Transverse colon (tissue), 4 donors: ENCODE results near the gene PRDM5.

ENCODE experiments used
- EP300 ChIP-seq: sonication (generic); formaldehyde crosslinking; IDR thresholded peaks from one replicate; pipeline ENCODE4 v1.6.1; 2017; ENCODE audit warnings: antibody characterized with exemption, low read depth
- POLR2A ChIP-seq: fragments of 450-650 bp; IDR thresholded peaks from one replicate; pipeline ENCODE4 v1.6.1; 2016; ENCODE audit warnings: antibody characterized with exemption, mild to moderate bottlenecking, moderate library complexity
- POLR2AphosphoS5 ChIP-seq, 3 donors: sonication (generic); formaldehyde crosslinking; IDR thresholded peaks; one replicate each; pipeline ENCODE4 v1.6.1; 2016; ENCODE audit warnings: antibody characterized with exemption in 3 of 3
- TF ChIP-seq, protein P1 (sequence below), 5 experiments: fragments of 200-600 bp in 3 of 5; fragments of 450-650 bp in 2 of 5; sonication (generic) in 3 of 5; IDR thresholded peaks; 1 replicate in 2 of 5; 2 replicates in 3 of 5; pipeline ENCODE4 v1.5.1; 2016 to 2017; ENCODE audit warnings: antibody characterized with exemption in 5 of 5, inconsistent platforms in 3 of 5, mild to moderate bottlenecking in 2 of 5, moderate library complexity in 1 of 5

DNA sequence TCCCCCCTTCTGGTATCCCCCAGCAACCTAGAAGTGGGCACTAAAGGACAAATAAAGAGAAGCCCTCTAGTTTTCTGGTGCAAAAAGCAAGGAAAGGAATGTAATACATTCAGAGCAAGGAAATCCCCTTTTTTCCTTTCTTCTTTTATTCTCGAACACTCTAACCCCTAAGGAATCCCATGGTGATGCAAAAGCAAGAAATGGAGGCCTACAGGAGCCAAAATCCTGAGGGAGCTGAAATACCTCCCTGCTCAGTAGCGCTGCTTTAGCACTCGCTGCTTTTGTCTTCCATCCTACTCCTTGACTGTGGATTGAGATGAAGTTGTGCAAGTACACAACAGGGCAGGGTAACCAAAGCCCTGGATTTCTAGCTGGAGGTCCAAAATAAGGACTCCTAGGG, 251.0 kb downstream of the PRDM5 start:
- TF ChIP-seq, protein P1, sequence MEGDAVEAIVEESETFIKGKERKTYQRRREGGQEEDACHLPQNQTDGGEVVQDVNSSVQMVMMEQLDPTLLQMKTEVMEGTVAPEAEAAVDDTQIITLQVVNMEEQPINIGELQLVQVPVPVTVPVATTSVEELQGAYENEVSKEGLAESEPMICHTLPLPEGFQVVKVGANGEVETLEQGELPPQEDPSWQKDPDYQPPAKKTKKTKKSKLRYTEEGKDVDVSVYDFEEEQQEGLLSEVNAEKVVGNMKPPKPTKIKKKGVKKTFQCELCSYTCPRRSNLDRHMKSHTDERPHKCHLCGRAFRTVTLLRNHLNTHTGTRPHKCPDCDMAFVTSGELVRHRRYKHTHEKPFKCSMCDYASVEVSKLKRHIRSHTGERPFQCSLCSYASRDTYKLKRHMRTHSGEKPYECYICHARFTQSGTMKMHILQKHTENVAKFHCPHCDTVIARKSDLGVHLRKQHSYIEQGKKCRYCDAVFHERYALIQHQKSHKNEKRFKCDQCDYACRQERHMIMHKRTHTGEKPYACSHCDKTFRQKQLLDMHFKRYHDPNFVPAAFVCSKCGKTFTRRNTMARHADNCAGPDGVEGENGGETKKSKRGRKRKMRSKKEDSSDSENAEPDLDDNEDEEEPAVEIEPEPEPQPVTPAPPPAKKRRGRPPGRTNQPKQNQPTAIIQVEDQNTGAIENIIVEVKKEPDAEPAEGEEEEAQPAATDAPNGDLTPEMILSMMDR (IDR thresholded peaks at IDR 0.05): no peak
- TF ChIP-seq POLR2A (no peak), POLR2AphosphoS5 (IDR thresholded peaks at IDR 0.05) (no peak), EP300 (no peak)
